IMR-90 (cell line): ENCODE results near the gene GRB2. TPM values are rescaled to one million over a fixed set of nuclear protein-coding genes. Genes with fewer than 3 reads are reported as not detected.

ENCODE experiments used
- ATAC-seq: fragments of 200-7000 bp; cut with Tn5 transposase; 2 replicates; pipeline ENCODE4 v1.9.1; 2020; ENCODE audit warnings: low read depth, mild to moderate bottlenecking, moderate library complexity
- BruUV-seq: library from RNA; stranded (reverse); fragments of 400-500 nt; replicated peaks from 2 replicates; lab custom pipeline; 2021; lab: Mats Ljungman, UMichigan
- CTCF ChIA-PET: fragments of 300-600 bp; formaldehyde crosslinking; extraction: SDS; loops from one replicate; lab custom pipeline; 2021; ENCODE audit warnings: antibody characterized with exemption; lab: Yijun Ruan, JAX
- POLR2A ChIA-PET: fragments of 300-600 bp; sonication (Branson Sonifier 250); formaldehyde crosslinking; loops from one replicate; lab custom pipeline; 2022; ENCODE audit warnings: antibody characterized with exemption; ENCODE audit not compliant: unreplicated experiment; lab: Charles Lee
- DNase-seq: peaks from one replicate; pipeline ENCODE4 v3.0.0; 2013
- H2AFZ ChIP-seq: replicated peaks from 2 replicates; pipeline ENCODE3; 2013; ENCODE audit warnings: low read length, mild to moderate bottlenecking; ENCODE audit not compliant: poor library complexity
- H2AK5ac ChIP-seq: 2 replicates; pipeline ENCODE4 v1.6.1; 2013; ENCODE audit warnings: low read depth, low read length, inconsistent platforms
- H2AK9ac ChIP-seq: replicated peaks from 2 replicates; pipeline ENCODE3; 2013; ENCODE audit warnings: mild to moderate bottlenecking, low read depth, low read length, moderate library complexity; ENCODE audit not compliant: poor library complexity
- H2BK120ac ChIP-seq: 2 replicates; pipeline ENCODE4 v1.6.1; 2013; ENCODE audit warnings: low read depth, low read length, inconsistent platforms
- H2BK15ac ChIP-seq: 3 replicates; pipeline ENCODE4 v1.6.1; 2013; ENCODE audit warnings: low read depth, low read length, inconsistent platforms
- H2BK20ac ChIP-seq: 2 replicates; pipeline ENCODE4 v1.6.1; 2013; ENCODE audit warnings: low read depth, mild to moderate bottlenecking, inconsistent platforms, low read length, moderate library complexity
- H2BK5ac ChIP-seq: 2 replicates; pipeline ENCODE4 v1.6.1; 2013; ENCODE audit warnings: mild to moderate bottlenecking, low read depth, low read length, inconsistent platforms; ENCODE audit not compliant: poor library complexity, severe bottlenecking
- H3K14ac ChIP-seq: replicated peaks from 2 replicates; pipeline ENCODE4 v1.6.1; 2013; ENCODE audit warnings: low read depth, low read length, inconsistent platforms
- H3K18ac ChIP-seq: 2 replicates; pipeline ENCODE4 v1.6.1; 2013; ENCODE audit warnings: low read depth, low read length, control low read depth
- H3K23ac ChIP-seq: 2 replicates; pipeline ENCODE4 v1.6.1; 2013; ENCODE audit warnings: low read depth, low read length, inconsistent platforms
- H3K27ac ChIP-seq: 2 replicates; pipeline ENCODE4 v1.5.1; 2013; ENCODE audit warnings: mild to moderate bottlenecking, control low read depth, low read length; ENCODE audit not compliant: insufficient read depth
- H3K27me3 ChIP-seq: 2 replicates; pipeline ENCODE4 v1.6.1; 2013; ENCODE audit warnings: low read length; ENCODE audit not compliant: control insufficient read depth, insufficient read depth
- H3K36me3 ChIP-seq: 2 replicates; pipeline ENCODE4 v1.6.1; 2013; ENCODE audit warnings: low read length, mixed read lengths; ENCODE audit not compliant: control insufficient read depth, insufficient read depth
- H3K4ac ChIP-seq: 2 replicates; pipeline ENCODE4 v1.6.1; 2013; ENCODE audit warnings: low read depth, low read length, inconsistent platforms
- H3K4me1 ChIP-seq: 2 replicates; pipeline ENCODE4 v1.6.1; 2013; ENCODE audit warnings: low read length, mixed read lengths; ENCODE audit not compliant: control insufficient read depth, insufficient read depth
- H3K4me2 ChIP-seq: 2 replicates; pipeline ENCODE4 v1.6.1; 2013; ENCODE audit warnings: low read depth, mild to moderate bottlenecking, control low read depth, low read length, moderate library complexity
- H3K4me3 ChIP-seq: 2 replicates; pipeline ENCODE4 v1.5.1; 2013; ENCODE audit warnings: low read depth, mild to moderate bottlenecking, control low read depth, low read length, moderate library complexity; ENCODE audit not compliant: insufficient read depth
- H3K56ac ChIP-seq: 2 replicates; pipeline ENCODE4 v1.6.1; 2013; ENCODE audit warnings: low read length, inconsistent platforms; ENCODE audit not compliant: insufficient read depth; ENCODE audit errors: extremely low read depth
- H3K79me1 ChIP-seq, 2 experiments: 2 replicates each; pipeline ENCODE4 v1.6.1; 2013; ENCODE audit warnings: low read length in 2 of 2, inconsistent platforms in 1 of 2, low read depth in 1 of 2
- H3K9ac ChIP-seq: 2 replicates; pipeline ENCODE4 v1.6.1; 2013; ENCODE audit warnings: low read depth, low read length, control low read depth
- H3K9me1 ChIP-seq: 2 replicates; pipeline ENCODE4 v1.6.1; 2013; ENCODE audit warnings: low read length, inconsistent platforms; ENCODE audit not compliant: insufficient read depth
- H3K9me3 ChIP-seq: 2 replicates; pipeline ENCODE4 v1.6.1; 2013; ENCODE audit warnings: low read length; ENCODE audit not compliant: control insufficient read depth, insufficient read depth
- H4K20me1 ChIP-seq: 2 replicates; pipeline ENCODE4 v1.6.1; 2013; ENCODE audit warnings: low read length, inconsistent platforms; ENCODE audit not compliant: insufficient read depth
- H4K5ac ChIP-seq: 2 replicates; pipeline ENCODE4 v1.6.1; 2013; ENCODE audit warnings: mild to moderate bottlenecking, low read depth, low read length, control low read depth
- H4K8ac ChIP-seq, 2 experiments: 2 replicates each; pipeline ENCODE4 v1.6.1; 2013; ENCODE audit warnings: low read depth in 2 of 2, low read length in 2 of 2, control low read depth in 1 of 2, inconsistent platforms in 1 of 2
- H4K91ac ChIP-seq: 2 replicates; pipeline ENCODE4 v1.6.1; 2013; ENCODE audit warnings: low read depth, low read length, inconsistent platforms; ENCODE audit not compliant: insufficient read depth
- BHLHE40 ChIP-seq: fragments of 150-350 bp; IDR thresholded peaks from 2 replicates; pipeline ENCODE4 v1.6.1; 2016; ENCODE audit warnings: mild to moderate bottlenecking, low read depth, low read length
- CEBPB ChIP-seq: IDR thresholded peaks from 2 replicates; pipeline ENCODE4 v1.6.1; 2012; ENCODE audit warnings: low read depth, low read length, improper control_type of control experiment
- CHD1 ChIP-seq: IDR thresholded peaks from 2 replicates; pipeline ENCODE4 v1.6.1; 2012; ENCODE audit warnings: low read depth, low read length, improper control_type of control experiment
- FOS ChIP-seq: fragments of 150-350 bp; IDR thresholded peaks from 2 replicates; pipeline ENCODE4 v1.6.1; 2016; ENCODE audit warnings: low read depth, low read length
- MAFK ChIP-seq: IDR thresholded peaks from 2 replicates; pipeline ENCODE4 v1.6.1; 2012; ENCODE audit warnings: low read depth, low read length, improper control_type of control experiment
- MAZ ChIP-seq: IDR thresholded peaks from 2 replicates; pipeline ENCODE4 v1.6.1; 2012; ENCODE audit warnings: low read depth, mild to moderate bottlenecking, low read length, improper control_type of control experiment, moderate library complexity, borderline replicate concordance
- MXI1 ChIP-seq: IDR thresholded peaks from 2 replicates; pipeline ENCODE4 v1.6.1; 2012; ENCODE audit warnings: low read depth, mild to moderate bottlenecking, low read length, moderate library complexity, borderline replicate concordance
- NFE2L2 ChIP-seq: fragments of 150-350 bp; IDR thresholded peaks from 2 replicates; pipeline ENCODE4 v1.6.1; 2016; ENCODE audit warnings: low read depth, mild to moderate bottlenecking, low read length
- POLR2A ChIP-seq: IDR thresholded peaks from 2 replicates; pipeline ENCODE4 v1.6.1; 2012; ENCODE audit warnings: mild to moderate bottlenecking, low read depth, low read length
- RAD21 ChIP-seq: IDR thresholded peaks from 2 replicates; pipeline ENCODE4 v1.6.1; 2012; ENCODE audit warnings: low read length, improper control_type of control experiment
- RCOR1 ChIP-seq: IDR thresholded peaks from 2 replicates; pipeline ENCODE4 v1.6.1; 2012; ENCODE audit warnings: mild to moderate bottlenecking, low read length, improper control_type of control experiment; ENCODE audit not compliant: insufficient replicate concordance
- RFX5 ChIP-seq: IDR thresholded peaks from 2 replicates; pipeline ENCODE4 v1.8.0; 2012; ENCODE audit warnings: low read depth, mild to moderate bottlenecking, low read length, moderate library complexity
- SMC3 ChIP-seq: fragments of 150-350 bp; IDR thresholded peaks from 2 replicates; pipeline ENCODE4 v1.6.1; 2016; ENCODE audit warnings: low read depth, mild to moderate bottlenecking, antibody characterized with exemption, low read length, moderate library complexity
- WGBS, 2 experiments: methylation state at CpG; one replicate each; pipeline versions ENCODE4 v1.1.5 to v1.1.7; 2013; ENCODE audit warnings: missing lambda C conversion rate in 2 of 2; ENCODE audit not compliant: insufficient read length in 1 of 2; ENCODE audit errors: extremely low coverage in 2 of 2; 5-methylcytosine and 5-hydroxymethylcytosine counted together
- dilution Hi-C: fragments of 300-500 bp; cut with HindIII; formaldehyde crosslinking; loops from one replicate; pipeline ENCODE4 v1.14.3; 2018; ENCODE audit warnings: low sequenced_read_pairs; ENCODE audit not compliant: unreplicated experiment
- in situ Hi-C: fragments of 300-500 bp; cut with MboI; formaldehyde crosslinking; loops from 3 replicates; pipeline ENCODE4 v1.14.3; 2019; ENCODE audit warnings: low sequenced_read_pairs, inconsistent platforms, mixed read lengths
- intact Hi-C: fragments of 100-400 bp; cut with micrococcal nuclease; formaldehyde crosslinking; loops from 2 replicates; pipeline ENCODE4 v1.10.0; 2022
- polyA plus RNA-seq, 3 experiments: library from polyadenylated mRNA; depleted of rRNA; stranded (reverse); fragments of >200 nt; gene quantifications; 2 replicates each; pipeline ENCODE4 v1.2.3, GENCODE V29; 2012; ENCODE audit warnings: low replicate concordance in 1 of 3
- total RNA-seq: library from RNA; depleted of rRNA; stranded (reverse); fragments of >200 nt; gene quantifications from 2 replicates; pipeline ENCODE4 v1.2.3, GENCODE V29; 2012
- TF ChIP-seq, protein P1 (sequence below): fragments of 150-350 bp; IDR thresholded peaks from 2 replicates; pipeline ENCODE4 v1.6.1; 2017; ENCODE audit warnings: mild to moderate bottlenecking, antibody characterized with exemption, low read length, low read depth
- TF ChIP-seq, protein P2 (sequence below): conservative IDR thresholded peaks from 2 replicates; pipeline ENCODE4 v1.5.1; 2012; ENCODE audit warnings: mild to moderate bottlenecking, low read depth, low read length, improper control_type of control experiment
- TF ChIP-seq, protein P3 (sequence below): fragments of 150-350 bp; IDR thresholded peaks from 2 replicates; pipeline ENCODE4 v1.6.1; 2016; ENCODE audit warnings: low read depth, mild to moderate bottlenecking, low read length, moderate library complexity, borderline replicate concordance

GRB2 gene
- total and polyA plus RNA-seq, 2 of the 4 experiments (the other 2 are of a cell fraction) = 49.3 to 62.1 TPM

GRCh38 chr17:75373280-75373679 is 32.2 kb downstream of the GRB2 start:
- intact Hi-C loops = no loop called here
- peaks cover 38 to 82% of the 10 kb centered on the region in 2 experiments for H3K79me1 ChIP-seq
- no peak for DNase-seq
- no peak overlapping the region for H3K56ac ChIP-seq
- no peak overlapping the region for H2BK20ac ChIP-seq
- POLR2A ChIA-PET = no interaction called here
- peaks cover 2% of the 10 kb centered on the region; the same call in 1 of the 2 replicates for H3K4me1 ChIP-seq
- H2AK5ac ChIP-seq = no peak overlapping the region
- no peak overlapping the region for H3K4me3 ChIP-seq
- H2BK5ac ChIP-seq = no peak overlapping the region
- BruUV-seq = no TSS peak
- H4K20me1 ChIP-seq = peaks cover 83% of the 10 kb centered on the region
- TF ChIP-seq FOS (no peak), NFE2L2 (no peak), RAD21 (no peak), MAFK (no peak), MXI1 (no peak), POLR2A (no peak), RFX5 (no peak), CHD1 (no peak), BHLHE40 (no peak), MAZ (no peak), CEBPB (no peak), SMC3 (no peak), RCOR1 (no peak)
- TF ChIP-seq, protein P1, sequence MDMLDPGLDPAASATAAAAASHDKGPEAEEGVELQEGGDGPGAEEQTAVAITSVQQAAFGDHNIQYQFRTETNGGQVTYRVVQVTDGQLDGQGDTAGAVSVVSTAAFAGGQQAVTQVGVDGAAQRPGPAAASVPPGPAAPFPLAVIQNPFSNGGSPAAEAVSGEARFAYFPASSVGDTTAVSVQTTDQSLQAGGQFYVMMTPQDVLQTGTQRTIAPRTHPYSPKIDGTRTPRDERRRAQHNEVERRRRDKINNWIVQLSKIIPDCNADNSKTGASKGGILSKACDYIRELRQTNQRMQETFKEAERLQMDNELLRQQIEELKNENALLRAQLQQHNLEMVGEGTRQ = no peak
- TF ChIP-seq, protein P2, sequence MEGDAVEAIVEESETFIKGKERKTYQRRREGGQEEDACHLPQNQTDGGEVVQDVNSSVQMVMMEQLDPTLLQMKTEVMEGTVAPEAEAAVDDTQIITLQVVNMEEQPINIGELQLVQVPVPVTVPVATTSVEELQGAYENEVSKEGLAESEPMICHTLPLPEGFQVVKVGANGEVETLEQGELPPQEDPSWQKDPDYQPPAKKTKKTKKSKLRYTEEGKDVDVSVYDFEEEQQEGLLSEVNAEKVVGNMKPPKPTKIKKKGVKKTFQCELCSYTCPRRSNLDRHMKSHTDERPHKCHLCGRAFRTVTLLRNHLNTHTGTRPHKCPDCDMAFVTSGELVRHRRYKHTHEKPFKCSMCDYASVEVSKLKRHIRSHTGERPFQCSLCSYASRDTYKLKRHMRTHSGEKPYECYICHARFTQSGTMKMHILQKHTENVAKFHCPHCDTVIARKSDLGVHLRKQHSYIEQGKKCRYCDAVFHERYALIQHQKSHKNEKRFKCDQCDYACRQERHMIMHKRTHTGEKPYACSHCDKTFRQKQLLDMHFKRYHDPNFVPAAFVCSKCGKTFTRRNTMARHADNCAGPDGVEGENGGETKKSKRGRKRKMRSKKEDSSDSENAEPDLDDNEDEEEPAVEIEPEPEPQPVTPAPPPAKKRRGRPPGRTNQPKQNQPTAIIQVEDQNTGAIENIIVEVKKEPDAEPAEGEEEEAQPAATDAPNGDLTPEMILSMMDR = no peak
- TF ChIP-seq, protein P3, sequence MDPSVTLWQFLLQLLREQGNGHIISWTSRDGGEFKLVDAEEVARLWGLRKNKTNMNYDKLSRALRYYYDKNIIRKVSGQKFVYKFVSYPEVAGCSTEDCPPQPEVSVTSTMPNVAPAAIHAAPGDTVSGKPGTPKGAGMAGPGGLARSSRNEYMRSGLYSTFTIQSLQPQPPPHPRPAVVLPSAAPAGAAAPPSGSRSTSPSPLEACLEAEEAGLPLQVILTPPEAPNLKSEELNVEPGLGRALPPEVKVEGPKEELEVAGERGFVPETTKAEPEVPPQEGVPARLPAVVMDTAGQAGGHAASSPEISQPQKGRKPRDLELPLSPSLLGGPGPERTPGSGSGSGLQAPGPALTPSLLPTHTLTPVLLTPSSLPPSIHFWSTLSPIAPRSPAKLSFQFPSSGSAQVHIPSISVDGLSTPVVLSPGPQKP = no peak
- H2AK9ac ChIP-seq = no peak overlapping the region
- no peak overlapping the region for H3K14ac ChIP-seq
- dilution Hi-C loops = no loop called here
- H4K91ac ChIP-seq = no peak overlapping the region
- H3K27ac ChIP-seq = no peak overlapping the region
- H3K18ac ChIP-seq = no peak overlapping the region
- in situ Hi-C loops = no loop called here
- H3K9me3 ChIP-seq = no peaks in the 10 kb centered on the region
- H3K36me3 ChIP-seq = peaks cover 10% of the 10 kb centered on the region
- H3K9me1 ChIP-seq = peaks cover 19% of the 10 kb centered on the region
- no peak overlapping the region for H4K8ac ChIP-seq
- no peak for ATAC-seq
- no peaks in the 10 kb centered on the region for H3K27me3 ChIP-seq
- H3K4ac ChIP-seq = no peak overlapping the region
- no peak overlapping the region for H3K4me2 ChIP-seq
- no peak overlapping the region for H2BK15ac ChIP-seq
- H4K5ac ChIP-seq = no peak overlapping the region
- H3K9ac ChIP-seq = no peak overlapping the region
- CTCF ChIA-PET = interaction anchor here (1.0 to 1.6 kb wide), 2 partner anchors 50 to 103 kb away, joined by 3 to 7 read pairs; partner anchors contain the start of gene MIF4GD
- H2BK120ac ChIP-seq = no peak overlapping the region
- 73% methylated on average over 2 of the region's 4 CpGs; no CpG with 5 or more reads in 1 of the 2 experiments for WGBS, 2 experiments
- no peak overlapping the region for H2AFZ ChIP-seq
- no peak overlapping the region for H3K23ac ChIP-seq
